Endothelial cell of hepatic sinusoid (primary cell): Measurements from ENCODE around the gene AJAP1.
"Not testable (repeated sequence)": the region's sequence is repeated elsewhere in the genome, so short reads cannot be mapped to it uniquely, and the experiment has no call there.

Source experiments
- in situ Hi-C: cut with HindIII; loops from 2 replicates; pipeline ENCODE4 v1.10.0; 2017; ENCODE audit warnings: low sequenced_read_pairs

AJAP1 gene, protein sequence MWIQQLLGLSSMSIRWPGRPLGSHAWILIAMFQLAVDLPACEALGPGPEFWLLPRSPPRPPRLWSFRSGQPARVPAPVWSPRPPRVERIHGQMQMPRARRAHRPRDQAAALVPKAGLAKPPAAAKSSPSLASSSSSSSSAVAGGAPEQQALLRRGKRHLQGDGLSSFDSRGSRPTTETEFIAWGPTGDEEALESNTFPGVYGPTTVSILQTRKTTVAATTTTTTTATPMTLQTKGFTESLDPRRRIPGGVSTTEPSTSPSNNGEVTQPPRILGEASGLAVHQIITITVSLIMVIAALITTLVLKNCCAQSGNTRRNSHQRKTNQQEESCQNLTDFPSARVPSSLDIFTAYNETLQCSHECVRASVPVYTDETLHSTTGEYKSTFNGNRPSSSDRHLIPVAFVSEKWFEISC

DNA sequence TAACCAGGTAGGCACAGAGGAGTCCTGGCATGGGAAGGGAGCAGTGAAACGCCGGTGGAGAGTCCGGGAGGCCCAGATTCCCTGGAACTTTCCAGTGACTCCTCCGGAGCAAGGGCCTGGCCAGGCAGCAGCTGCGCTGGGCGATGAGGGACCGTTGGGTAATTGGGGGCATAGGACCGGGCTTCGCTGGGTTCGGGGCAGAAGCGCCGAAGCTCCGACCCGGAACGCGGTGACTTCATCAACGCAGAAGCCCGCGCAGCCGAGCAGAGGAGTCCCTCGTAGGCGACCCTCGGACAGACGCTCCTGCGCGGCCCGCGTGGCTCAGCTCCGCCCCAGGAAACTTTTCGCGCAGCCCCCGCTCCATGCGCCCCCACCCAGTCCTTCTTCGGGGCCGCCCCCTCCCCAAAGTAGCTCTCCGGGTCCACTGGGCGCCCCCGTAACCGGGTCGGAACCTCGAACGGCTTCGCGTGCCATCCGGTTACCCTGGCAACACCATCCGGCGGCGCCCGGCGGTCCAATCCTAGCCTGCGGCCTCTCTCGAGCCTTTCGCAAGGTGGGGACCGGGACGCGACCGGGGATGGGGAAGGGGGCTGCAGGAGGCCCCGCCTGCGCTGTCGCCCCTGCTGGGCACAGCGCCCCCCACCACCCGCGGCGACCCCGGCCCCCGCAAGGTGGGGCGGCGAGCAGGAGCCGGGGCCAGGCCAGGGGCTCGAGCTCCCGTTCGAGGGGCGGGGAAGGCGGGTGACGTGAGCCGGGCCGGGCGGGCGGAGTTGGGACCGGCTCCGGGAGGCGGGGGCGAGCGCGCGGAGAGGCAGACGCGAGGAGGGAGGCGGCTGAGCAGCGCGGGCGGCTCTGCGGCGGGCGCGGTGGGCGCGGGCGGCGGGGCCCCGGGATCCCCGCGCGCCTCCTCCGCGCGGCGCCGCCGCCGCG lies at the start of gene AJAP1:
AJAP1 (plus strand) TSS at position 814 of the 930 bp plus-strand sequence. CDS start 817 bp downstream, outside the sequence.
- in situ Hi-C loops: no loop called here

DNA sequence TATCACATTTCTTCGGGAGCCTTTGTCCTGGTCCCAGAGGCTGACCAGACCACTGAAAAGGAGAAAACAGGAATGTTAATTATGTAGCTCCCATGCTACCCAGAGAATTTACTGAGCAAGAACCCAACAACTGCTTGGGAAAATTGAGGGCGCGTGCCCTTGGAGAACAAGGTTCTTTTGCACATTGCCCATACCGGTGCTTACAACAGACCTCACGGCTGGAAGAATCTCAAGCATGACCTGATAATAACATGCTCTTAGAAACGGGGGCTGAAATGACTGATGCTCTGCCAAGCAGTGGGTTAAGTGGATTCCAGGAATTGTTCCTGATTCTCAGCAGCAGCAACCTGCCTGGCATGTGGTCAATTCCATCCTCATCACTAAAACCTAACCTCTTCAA lies 49.3 kb upstream of the AJAP1 start:
- in situ Hi-C loops: no loop called here

DNA sequence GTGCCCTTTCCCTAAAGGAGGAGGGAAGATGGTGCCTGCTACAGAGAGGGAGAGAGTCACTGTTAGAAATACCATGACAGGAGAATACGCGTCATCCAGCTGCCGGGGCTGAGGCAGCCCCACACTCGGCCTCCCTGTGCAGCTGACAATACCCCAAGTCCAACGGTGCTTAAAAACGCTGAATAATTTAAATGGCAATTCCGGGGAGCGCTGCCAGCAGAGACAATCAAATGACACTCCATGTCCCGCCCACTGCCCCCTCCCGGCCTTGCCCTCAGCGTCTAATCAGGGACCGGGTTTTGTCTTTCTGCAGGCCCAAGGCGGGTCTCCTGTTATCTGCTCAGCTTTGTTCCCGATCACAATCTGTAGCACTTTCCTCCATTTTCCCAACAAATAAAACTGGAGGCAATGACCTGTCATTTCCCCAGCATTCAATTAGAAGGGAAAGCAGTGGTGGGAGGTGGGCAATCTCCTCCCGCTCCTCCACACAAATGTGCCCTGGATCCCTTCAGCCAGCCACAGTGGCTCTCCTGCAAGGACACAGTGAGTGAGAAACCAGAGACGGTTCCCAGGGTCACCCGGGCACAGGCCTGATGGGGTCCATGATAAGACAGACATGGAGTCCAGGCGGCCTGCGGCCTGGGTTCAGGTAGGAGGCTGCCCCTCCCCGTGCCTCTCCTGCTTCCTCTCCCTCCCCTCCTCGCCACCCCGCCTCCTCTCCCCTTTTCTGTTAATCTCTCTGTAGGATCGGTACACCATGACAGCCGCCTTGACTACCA lies 42.7 kb upstream of the AJAP1 start:
- in situ Hi-C loops: no loop called here

DNA sequence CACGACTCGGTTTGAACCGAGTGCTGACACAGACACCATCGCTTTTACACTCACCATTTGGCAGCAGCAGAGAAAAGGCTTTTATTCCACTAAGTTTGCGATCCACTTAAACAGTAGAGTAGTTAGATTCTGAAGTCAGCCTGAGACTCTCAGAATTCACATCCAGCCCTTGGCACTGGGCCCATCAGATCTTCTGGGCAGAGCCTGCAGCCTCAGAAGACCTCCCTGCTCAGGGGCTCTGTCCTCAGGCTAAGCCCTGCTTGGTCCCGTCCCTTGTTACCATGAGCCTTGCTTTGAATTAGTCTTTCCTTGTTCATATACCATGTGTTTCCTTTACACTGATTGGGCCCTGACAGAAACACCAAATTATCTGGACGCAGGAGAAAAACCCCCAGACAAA lies 41.4 kb upstream of the AJAP1 start:
- in situ Hi-C loops: no loop called here

DNA sequence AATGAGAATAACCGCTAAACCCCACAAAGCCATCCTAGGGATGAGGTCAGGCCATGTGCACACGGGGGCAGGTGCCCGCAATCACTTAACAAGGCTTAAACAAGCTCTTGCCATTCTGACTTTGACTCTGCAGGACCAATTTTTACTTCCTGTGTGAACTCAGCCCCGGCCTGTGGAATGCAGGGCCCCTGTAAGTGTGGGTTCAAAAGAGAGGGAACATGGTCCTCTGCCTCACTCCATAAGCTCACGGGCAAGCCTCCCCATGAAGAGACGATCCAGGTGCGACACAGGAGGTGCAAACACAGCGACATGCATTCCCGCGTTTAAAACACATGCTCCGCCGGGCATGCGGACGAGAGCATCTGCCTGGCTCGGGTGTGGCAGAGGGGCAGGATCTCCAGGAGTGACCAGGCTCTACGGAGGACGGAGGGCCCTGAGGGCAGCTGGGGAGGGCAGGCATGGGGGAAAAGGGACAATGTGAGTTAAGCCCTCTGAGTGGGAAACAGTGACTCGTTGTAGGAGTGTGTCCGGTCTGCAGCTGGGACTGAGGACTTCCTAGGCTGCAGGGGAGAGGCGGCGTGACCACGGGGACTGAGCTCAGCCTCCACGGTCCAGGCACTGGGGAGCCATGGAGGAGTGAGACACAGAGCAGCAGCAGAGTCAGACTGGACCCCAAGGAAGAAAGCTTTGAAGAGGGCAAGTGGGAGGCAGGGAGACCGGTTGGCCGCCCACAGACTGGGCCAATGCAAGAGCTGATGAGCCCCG lies 40.6 kb upstream of the AJAP1 start:
- in situ Hi-C loops: no loop called here

DNA sequence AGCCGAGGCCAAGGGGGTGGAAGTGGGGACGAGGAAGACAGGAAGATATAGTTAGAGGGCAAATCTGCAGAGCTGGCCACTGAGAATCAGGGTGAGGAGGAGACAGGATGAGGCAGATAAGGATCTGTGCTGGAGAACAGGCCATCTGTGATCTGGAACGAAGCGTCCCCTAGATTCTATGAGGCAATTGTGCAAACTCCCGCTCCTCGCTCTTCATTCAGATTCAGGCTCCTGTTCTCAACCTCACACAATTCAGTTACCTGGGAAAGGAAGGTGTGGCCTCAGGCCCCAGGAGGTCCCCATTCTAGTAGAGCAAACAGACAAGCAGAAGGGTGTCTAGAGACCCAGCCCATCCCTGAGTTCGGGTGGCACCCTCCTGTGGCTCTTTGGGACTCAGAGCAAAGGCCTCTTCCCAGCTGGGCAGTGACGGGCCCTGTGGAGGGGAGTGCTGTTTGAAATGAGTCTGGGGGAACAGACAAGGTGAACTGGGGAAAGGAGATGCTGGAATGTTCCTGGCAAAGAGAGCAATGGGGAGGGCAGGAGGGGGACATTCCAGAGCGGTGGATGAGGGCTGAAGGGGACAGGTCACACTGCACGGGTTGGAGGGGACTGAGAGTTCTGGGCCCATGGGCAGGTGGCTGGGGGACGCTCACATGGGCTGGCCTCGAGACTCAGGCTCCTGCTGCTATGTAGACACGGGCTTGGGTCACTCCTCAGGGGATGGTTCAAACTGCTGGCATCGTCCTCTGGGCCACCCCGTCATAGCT lies 39.9 kb upstream of the AJAP1 start:
- in situ Hi-C loops: no loop called here

DNA sequence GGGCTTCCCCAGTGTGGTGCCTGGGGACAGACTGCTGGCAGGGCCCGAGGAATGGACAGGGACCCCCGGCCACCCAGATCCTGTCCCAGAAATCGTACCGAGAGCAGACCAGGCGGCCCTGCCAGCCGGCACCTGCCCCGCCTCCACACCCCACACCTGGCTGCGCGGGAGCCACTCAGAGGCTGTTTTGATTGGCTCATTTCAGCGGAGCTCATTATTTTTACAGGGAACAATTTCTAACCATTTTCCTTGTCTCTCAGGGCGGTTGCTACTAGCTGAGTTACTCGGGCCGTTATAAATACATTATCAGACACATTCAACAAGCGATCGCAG lies 39.3 kb upstream of the AJAP1 start:
- in situ Hi-C loops: no loop called here

DNA sequence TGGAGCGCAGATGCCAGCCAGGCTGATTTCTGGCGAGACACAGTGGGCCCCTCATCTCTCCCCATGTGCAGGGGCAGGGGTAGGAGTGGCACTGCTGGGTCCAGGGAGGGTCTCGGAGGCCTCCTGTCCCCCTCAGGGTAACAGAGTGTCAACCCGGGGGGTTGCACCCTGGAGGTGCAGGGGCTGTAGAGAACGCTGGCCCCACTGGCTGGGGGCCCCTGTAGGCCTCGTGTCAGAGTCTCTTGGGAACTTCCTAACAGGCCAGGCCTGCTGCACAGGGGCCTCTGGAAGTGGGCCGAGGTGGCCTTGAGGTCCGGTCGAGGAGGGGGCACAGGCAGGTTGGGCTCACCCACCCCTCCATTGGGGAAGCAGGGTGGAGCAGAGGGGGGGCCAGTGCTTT lies 38.9 kb upstream of the AJAP1 start:
- in situ Hi-C loops: no loop called here

DNA sequence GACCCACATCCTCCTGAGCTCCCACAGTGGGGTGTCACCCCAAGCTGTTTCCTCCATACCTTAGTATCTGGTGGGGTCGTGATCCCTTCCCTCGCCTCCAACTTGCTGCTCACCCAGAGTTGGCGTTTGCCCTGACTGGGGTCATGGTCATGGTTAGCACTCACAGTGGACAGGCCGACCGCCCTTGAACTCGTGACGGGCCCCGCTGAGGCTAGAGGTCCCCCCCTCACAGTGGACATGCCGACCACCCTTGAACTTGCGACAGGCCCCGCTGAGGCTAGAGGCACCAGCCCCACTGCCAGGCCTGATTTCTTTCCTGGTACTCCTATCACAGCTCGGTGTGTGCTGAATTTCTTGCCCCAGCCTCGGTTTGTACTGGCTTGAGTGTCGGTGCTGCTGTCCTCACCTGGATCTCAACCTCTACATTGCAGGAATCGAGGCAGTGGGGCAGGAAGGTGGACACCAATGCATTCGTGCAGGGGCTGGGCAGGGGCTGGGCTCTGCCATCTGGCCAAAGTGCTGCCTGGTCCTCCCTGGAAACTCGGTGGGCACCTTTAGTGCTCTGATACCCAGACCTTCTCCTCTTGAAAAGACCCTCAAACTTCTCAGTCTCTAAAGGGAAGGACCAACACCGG lies 37.5 kb upstream of the AJAP1 start:
- in situ Hi-C loops: no loop called here

DNA sequence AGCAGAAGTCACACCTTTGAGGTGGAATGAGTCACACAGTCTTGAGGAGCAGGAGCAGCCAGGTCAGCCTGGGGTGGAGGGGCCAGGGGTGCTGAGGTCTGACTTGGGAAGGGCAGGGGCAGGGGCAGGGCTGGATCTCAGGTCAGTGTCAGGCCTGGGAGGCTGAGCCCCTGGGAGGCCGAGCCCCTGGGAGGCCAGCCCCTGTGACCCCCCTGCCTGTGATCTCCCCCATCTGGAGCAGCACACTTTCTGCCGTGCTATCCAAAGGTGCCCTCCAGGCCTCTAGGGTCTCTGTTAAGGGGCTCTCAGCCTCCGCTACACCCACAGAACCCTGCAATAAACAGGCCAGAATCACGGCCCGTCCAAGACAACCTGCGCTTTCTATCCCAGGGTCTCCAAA lies 36.9 kb upstream of the AJAP1 start:
- in situ Hi-C loops: no loop called here

DNA sequence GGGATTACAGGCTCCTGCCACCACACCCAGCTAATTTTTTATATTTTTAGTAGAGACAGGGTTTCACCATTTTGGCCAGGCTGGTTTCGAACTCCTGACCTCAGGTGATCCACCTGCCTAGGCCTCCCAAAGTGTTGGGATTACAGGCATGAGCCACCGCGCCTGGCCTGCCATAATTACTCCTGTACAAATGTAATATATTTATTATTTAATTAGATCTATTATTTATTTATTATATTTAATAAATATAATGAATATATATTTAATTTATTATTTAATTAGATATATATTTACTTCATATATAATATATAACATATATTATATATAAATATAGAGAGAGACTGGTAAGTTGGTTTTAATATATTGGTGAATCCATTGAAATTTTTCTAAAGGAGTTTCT lies 35.6 kb upstream of the AJAP1 start:
- in situ Hi-C loops: not testable (repeated sequence)

DNA sequence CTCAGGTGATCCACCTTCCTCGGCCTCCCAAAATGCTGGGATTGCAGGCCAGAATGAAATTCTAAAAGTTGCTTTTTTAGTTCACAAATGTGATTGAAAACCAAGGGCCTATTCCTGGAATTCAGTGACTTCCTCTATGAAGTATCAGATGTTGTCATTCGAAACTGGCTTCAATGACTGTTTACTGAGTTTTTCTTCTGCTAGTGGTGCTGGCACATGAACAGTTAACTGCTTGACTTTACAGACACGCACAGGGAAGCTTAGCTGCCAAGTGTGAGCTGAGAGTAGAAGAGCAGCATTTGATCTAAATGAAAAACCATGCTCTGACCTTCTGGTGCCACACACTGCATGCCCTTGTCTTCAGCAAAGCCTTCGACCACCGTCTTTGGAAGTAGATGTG lies 32.8 kb upstream of the AJAP1 start:
- in situ Hi-C loops: loop anchor here (5.0 kb wide), 1 partner anchor 49 kb away; no protein-coding TSS in a partner anchor

DNA sequence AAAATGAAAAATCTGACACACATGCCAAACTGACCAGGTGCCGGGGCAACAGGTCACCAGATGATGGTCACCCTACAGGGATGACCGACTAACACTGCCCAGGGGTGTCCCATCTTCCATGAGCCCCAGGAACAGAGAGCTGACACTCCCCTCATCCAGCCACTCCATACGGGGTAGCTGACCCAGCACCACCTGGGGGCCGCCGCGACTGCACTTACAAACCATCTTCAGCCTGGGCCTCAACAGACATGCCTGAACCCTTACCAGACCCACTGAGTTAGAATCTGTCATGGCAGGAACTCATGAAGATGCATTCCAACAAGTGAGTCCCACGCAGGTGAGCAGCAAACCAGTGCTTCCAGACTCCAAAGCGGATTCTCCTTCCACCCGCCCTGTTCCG lies 31.6 kb upstream of the AJAP1 start:
- in situ Hi-C loops: loop anchor here (5.0 kb wide), 1 partner anchor 51 kb away; no protein-coding TSS in a partner anchor

DNA sequence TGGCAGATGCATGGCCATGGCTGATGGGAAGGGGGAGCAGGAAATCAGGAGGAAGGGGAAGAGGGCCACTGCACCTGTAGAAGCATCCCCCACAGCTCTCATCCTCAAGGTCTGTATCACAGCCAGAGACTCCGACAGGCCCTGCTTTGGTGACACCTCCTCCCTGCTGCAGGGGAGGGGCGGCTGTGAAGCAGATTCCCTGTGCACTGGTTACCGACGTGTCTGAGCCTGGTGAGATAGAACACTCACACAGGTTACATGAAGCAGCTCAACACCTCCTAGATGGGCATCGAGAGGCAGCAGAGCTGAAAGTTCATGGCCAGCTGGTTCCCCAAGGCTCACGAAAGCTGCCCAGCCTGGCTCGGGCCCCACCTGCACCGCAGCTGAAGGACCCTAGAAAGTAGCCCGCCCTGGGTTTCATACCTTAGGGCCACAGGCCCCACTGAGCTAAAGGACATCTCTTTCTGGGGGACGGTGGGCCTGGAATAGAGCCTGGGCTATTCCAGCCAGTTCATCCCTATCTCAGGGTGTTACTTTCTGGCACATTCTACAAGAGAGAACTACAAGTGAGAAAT lies 30.2 kb upstream of the AJAP1 start:
- in situ Hi-C loops: loop anchor here (5.0 kb wide), 1 partner anchor 52 kb away; no protein-coding TSS in a partner anchor

DNA sequence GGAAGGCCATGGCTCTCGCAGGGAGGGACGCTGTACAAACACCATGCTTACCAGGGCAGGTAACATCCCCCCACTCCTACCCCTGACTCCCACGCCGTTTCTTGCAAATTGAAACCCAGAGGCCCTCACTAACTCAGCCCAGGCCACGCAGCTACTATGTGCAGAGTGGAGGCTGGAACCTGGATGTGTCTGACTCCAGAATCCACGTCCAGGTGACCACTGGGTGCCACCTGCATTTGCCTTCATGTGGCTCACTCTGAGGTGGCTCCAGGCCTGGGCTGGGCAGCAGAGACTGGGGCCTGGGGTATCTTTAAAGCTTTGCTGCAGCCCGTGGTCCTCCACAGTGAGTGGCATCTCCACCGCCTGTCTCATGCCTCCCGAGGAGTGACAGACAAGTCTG lies 29.6 kb upstream of the AJAP1 start:
- in situ Hi-C loops: loop anchor here (5.0 kb wide), 1 partner anchor 52 kb away; no protein-coding TSS in a partner anchor

DNA sequence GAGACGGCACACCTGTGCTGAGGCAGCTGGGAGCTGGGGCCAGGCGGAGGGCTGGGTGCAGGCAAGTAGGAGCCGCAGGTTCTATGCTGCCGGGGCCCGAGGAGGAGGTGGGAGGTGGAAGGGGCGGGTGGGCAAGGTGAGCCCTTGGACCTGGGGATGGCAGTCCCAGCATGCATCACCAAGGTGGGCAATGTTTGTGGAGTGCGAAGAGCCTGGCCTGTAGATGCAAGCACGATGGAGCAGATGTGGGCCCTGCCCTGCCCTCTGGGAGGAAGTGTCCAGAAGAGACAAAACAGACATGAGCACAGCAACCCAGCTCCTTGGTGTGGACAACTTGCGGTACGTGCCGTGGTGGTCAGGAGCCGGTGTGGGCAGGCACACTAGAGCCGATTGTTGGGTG lies 28.3 kb upstream of the AJAP1 start:
- in situ Hi-C loops: no loop called here

DNA sequence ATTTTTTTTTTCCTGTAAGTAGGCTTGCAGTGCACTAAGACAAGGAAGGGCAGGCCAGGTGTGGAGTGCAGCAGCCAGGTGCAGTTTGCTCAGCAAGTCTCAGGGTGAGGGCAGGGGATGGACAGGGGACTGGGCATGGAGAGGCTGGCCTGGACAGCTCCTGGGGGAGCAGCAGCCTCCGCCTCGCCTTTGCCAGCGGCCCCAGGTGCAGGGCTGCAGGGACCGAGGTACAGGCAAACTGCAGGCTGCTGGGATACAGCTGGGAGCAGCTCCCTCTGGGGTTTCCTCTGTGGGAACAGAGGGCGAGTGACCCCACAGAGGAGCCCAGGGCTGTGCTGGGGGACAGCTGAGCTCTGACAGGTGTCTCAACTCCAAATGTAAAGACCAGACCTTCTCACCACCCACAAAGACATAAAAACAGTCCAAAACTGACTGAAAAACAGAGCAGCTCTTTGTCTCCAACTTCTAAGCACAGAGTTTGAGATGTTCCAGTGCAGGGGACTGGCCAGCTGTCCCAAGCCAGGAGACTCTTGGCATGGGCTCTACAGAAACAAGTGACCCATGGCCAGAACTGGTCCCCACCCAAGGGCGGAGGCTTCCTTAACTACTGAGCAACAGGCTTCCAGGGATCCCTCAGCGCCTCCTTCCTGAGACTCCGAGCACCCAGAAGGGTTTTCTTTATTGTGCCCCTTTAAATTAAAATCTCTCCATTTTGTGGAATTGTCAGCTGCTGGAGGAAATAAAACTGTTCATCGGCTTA lies 27.7 kb upstream of the AJAP1 start:
- in situ Hi-C loops: no loop called here

DNA sequence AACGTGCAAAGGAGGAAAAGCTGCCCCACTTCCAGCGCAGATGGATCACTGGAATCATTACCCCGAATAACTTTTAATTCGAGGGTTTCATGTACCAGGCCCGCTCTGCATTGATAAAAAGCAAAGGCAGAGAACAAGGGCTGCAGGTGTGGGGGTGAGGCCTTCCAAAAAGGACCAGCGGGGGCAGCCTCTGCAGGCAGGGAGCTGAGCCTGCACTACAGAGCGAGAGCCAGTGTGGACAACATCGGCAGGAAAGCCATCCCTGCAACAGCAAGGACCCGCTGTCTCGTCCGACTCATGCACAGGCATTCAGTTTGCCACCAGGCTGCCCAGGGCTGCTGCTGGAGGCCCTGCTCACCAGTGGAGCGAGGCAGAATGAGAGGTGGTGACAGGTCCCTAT lies 27.1 kb upstream of the AJAP1 start:
- in situ Hi-C loops: no loop called here
